Dedifferentiated amniotic fluid mesenchymal stem cell (primary cell): ENCODE measurements around the gene MC1R.
"Not testable (repeated sequence)": the region's sequence is repeated elsewhere in the genome, so short reads cannot be mapped to it uniquely, and the experiment has no call there.

Source experiments
- DNase-seq: peaks from one replicate; pipeline ENCODE4 v3.0.0-alpha.2; 2016; ENCODE audit errors: extremely low spot score

MC1R gene

DNA sequence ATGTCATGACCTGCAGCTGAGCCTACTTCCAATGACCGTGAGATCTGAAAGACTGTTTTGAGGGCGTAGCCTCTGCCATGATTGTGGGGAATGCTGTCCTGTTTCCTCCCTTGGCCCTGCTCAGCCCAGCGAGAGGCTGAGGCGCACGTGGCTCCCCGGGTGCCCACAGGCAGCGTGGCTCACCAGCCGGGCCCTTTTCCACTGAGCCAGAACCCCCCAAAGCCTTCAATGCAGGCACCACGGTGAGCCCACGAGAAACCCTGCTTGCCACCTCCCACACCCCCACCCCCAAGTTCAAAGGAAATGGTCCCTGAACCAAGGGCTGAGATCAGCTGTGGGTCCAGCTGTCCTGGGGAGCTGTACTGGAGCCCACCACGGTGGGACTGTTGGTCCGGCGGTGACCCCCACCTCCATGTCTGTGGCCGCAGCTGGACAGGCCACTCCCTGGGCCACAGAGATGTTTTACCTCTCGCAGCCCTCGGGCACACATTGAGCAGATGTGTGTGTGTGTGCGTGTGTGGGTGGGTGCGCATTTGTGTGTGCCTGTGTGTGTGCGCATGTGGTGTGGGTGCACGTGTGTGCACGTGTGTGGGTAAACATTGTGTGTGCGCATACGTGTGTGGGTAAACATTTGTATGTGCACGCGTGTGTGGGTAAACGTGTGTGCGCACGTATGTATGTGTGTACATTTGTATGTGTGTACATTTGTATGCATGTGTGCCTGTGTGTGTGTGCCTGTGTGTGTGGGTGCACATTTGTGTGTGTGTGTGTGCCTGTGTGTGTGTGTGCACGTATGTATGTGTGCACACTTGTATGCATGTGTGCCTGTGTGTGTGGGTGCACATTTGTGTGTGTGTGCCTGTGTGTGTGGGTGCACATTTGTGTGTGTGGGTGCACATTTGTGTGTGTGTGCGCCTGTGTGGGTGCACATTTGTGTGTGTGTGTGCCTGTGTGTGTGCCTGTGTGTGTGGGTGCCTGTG lies 5.0 kb upstream of the MC1R start:
- no peak for DNase-seq

DNA sequence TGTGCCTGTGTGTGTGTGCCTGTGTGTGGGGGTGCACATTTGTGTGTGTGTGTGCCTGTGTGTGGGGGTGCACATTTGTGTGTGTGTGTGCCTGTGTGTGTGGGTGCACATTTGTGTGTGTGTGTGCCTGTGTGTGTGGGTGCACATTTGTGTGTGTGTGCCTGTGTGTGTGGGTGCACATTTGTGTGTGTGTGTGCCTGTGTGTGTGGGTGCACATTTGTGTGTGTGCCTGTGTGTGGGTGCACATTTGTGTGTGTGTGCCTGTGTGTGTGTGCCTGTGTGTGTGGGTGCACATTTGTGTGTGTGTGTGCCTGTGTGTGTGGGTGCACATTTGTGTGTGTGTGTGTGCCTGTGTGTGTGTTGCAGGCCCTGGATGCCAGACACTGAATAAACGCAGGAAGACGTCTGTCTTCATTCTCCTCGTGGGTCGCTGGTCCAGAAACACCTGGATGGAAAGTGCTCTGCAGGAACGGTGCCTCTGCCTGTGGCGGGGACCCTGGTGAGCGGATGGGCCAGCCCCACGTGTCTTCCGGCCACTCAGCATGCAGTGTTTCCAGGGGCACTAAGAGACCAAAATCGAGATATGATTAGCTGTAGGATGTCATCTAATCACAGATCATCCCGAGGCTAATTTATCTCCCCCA lies 3.9 kb upstream of the MC1R start:
- DNase-seq, result not testable (repeated sequence)

DNA sequence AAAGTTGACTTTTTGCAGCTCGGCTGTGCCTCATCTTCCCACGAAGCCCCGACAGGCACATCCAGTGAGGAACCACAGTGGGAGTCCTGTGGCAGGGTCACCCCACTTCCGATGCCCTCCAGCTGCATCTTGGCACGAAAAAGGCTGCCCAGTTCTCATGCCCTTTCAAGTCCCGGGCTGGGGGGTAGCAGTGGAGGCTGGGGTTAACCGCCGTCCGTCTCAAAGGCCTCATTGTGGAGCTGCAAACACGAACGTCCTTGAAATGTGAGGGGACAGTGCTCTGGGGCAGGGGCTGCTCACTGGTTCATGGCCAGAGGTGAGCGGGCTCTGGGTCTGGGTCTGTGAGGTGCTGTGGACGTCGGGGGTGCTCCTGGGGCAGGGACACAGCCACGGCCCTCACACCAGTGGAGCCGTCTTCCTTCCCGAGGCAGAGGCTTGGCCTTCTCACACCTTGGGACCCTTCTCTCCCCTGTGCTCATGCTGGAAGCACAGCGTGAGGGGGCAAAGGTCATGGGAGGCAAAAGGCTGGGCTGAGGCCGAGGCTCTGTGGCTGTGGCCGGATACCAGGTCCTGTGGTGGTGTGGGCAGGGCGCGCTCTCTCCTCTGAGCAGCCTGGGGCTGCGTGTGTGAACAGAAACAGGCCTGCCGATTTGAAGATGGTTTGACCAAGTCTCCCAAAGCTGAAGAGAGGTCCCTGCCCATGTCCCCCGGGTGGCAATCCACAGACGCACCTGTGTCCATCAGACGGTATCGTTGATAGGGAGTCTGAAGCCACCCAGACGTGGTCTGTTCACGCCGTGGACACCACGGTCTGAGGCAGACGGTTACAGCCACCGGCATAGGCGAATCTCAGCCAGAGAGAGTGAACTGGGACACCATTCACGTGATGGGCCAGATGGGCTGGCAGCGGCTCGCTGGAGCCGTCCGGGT lies 3.1 kb upstream of the MC1R start:
- DNase-seq, result no peak

DNA sequence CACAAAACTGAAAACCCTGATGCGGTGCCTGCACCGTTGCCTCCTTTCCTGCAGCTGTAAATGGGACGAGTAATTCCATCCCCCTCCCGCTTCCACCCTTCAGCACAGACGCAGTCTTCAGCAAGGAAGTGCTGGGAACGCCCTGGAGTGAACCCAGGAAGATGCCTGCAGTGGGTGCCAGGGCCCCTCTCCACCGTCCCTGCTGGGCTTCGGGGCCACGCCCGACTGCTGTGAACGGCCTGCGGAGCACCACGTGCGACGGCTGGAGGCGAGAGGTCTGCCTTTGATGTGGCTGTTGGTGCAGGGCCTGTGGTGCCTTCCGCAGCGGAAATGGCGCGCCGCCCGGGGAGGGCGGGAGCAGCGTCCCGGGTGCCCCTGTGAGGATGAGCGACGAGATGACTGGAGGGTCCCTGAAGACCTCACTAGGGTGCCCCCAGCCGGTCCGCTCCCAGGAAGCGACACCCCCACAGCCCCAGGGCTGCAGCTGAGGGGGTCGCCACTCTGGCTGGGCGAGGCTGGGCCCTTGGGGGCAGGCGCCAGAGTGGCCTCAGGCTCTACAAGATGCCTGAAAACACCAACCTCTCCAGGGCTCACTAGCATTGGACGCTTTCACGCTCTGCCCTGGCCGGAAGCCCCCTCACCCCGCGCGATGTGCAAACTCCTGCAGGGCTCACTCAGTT lies 749 bp upstream of the MC1R start:
- DNase-seq, result peak; percentile 58

DNA sequence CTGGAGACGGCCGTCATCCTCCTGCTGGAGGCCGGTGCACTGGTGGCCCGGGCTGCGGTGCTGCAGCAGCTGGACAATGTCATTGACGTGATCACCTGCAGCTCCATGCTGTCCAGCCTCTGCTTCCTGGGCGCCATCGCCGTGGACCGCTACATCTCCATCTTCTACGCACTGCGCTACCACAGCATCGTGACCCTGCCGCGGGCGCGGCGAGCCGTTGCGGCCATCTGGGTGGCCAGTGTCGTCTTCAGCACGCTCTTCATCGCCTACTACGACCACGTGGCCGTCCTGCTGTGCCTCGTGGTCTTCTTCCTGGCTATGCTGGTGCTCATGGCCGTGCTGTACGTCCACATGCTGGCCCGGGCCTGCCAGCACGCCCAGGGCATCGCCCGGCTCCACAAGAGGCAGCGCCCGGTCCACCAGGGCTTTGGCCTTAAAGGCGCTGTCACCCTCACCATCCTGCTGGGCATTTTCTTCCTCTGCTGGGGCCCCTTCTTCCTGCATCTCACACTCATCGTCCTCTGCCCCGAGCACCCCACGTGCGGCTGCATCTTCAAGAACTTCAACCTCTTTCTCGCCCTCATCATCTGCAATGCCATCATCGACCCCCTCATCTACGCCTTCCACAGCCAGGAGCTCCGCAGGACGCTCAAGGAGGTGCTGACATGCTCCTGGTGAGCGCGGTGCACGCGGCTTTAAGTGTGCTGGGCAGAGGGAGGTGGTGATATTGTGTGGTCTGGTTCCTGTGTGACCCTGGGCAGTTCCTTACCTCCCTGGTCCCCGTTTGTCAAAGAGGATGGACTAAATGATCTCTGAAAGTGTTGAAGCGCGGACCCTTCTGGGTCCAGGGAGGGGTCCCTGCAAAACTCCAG lies 1.1 kb downstream of the MC1R start:
- no peak for DNase-seq

DNA sequence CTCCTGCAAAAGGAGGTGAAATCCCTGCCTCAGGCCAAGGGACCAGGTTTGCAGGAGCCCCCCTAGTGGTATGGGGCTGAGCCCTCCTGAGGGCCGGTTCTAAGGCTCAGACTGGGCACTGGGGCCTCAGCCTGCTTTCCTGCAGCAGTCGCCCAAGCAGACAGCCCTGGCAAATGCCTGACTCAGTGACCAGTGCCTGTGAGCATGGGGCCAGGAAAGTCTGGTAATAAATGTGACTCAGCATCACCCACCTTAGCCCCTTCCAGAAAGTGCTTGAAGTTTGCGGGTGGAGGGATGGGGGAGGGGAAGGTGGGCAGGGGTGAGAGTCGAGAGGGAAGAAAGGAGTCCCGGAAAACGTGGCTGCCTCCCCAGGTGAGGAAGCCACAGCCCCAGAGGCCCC lies 2.1 kb downstream of the MC1R start:
- no peak for DNase-seq

DNA sequence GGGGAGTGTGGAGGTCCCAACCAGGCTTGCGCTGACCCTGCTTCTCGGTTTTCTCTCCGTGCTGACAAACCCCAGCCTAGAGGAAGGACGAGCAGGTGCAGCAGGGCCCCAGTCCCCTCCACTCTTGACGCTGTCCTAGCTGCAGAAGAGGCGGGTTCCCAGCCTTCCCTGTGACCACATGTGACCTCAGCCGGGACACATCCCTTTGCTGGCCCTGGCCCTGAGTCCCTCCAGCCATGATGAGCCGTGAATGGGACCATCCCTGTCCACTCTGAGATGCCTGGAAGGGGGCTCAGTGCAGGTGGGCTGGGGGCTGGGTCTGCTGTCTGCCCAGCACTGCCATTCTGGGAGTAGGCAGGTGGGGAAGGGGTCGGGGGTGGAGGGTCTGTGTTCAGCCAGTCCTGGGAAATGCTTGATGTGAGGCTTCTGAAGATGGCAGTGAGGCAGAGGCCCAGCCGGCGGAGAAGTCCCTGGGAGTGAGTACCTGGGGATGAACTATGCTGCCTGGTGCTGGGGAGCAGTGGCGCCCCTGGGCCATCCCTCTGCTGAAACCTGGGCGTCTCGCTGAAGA lies 2.6 kb downstream of the MC1R start:
- DNase-seq, result no peak

DNA sequence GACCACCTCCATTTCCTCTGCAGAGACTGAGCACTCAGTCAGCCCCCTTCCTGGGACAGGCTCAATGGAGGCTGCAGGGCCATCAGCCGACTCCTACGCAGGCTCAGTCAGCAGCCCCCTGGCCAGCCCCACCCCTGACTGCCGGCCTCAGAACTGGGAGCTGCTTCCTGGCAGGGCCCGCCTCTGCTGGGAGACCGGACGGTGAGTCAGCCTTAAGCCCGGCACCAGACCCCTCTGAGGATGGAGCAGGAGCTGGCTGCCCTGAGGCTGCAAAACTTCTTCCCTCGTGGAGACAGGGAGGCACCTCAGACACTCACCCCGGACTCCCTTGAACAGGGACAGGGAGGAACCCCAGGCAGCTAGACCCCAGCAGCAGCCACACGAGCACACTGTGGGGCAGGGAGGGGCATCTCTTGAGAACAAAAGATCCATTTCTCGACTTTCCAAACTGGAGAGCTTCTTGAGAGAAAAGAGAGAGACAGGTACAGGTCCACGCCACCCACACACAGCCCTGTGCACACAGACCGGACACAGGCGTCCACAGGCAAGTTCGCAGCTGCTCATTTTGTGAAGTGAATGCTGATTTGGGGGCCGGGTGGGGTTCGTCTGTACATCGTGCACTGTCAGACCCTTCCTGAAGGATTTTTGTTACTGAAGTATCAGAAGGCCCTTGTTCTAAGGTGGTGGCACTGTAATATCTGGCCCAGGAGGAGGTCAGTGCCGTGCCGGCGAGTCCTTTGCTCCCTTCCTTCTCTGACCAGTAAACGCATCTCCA lies 3.2 kb downstream of the MC1R start:
- peak; percentile 89 for DNase-seq

DNA sequence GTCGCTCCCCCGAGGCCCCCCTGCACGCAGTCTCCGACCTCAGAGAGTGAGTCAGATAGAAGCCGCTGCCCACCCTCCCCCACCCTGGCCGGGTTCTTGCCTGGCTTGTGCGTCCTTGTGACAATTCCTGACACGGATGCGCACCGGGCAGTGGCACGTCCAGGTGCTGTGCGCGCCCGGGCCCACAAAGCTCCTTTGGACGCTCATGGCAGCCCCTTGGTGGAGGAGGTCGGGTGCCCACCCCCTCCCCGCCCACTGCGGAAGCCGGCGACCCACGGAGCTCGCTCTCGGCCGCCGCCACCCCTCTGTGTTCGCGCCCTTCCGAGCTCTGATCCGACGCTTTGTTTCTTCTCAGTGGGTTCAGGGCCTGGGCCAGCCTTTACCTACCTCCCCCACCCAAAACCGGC lies 3.8 kb downstream of the MC1R start:
- peak; percentile 84 for DNase-seq

DNA sequence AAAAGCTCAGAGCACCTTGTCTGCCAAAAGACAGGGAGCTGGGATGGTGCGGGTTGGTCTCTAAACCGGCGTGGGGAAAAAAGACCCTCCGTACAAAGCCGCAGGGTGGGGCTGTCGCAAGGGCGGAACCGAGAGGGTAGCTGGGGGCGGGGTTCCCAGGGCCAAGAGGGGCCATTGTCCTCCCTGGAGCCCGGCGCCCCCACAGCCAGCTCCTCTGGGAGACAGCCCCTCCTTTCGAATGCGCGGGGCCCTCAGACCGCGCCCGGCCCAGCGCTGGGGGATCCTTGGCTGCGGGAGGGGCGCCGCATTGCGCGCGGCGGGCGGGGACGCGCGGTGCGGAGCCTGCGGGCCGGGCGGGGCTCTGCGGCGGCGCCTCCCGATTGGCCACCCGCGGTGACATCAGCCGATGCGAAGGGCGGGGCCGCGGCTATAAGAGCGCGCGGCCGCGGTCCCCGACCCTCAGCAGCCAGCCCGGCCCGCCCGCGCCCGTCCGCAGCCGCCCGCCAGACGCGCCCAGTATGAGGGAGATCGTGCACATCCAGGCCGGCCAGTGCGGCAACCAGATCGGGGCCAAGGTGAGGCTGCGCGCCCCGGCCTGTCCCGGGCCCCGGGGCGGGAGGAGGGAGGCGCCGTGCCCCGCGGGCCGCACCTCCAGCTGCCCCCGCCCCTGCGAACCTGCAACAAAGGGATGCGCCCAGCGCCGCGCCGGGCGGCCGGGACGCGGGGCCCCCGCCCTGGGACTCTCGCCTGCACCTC lies 4.4 kb downstream of the MC1R start, which contains the start of gene TUBB3:
Gene TUBB3 (plus strand): TSS at position 459 of the 756 bp plus-strand sequence. CDS start 60 bp downstream, at position 519.
- peak; percentile 64 for DNase-seq

DNA sequence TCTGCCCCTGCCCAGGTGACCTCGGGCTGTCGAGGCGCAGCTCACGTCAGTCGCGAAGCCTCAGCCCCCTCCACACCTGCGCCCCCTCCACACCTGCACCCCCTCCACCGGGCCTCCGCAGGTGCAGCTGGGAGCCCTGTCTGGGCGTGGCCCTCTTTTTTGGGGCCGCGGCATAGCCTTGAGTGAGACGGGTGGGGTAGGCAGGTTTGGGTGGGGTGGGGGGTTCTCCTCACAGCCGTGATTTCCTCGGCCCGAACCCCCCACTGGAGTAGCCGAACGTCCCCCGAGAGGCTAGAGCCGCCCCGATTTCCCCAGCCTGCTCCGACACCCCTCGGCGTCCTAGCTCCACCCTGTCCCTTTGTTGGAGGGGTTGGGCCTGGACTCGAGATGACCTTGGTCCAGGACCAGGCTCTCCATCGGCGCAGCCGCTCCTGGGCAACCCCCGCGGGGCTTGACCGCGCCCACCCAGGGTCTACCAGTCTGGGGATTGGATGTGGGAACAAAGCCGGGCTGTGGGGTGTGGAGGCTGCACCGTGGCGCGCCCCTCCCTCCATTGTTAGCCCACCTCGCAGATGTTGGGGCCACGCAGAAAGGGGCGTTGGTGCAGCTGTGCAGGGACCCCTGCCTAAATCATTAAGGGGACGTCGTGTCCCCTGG lies 5.1 kb downstream of the MC1R start:
- DNase-seq, result no peak

DNA sequence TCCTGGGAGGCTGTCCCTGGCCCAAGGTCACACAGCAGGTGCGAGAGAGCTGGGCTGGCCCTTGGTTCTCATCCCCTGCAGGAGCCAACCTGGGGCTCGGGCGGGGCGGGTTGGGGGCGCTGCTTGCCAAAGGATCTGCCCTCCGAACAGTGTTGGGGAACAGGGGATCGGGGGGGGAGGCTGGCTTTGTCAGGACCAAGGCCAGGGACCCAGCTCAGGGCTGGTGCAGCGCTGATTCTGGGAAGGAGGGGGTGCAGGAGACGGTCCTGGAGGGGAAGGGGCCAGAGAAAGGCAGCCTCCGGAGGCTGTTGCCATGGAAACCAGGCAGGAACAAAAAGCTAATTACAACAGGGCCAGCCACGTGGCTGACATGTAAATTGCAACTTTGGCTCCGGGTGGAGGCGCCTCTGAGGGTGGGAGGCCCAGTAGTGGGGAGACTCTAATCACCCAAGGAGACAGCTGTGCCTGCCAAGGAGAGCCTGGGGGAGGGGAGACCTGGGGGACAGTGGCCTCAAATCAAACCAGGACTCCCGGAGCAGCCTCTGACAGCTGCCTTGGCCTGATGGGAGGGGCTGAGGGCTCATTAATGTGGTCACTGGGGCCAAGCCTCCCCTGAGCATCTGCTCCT lies 5.7 kb downstream of the MC1R start:
- no peak for DNase-seq

DNA sequence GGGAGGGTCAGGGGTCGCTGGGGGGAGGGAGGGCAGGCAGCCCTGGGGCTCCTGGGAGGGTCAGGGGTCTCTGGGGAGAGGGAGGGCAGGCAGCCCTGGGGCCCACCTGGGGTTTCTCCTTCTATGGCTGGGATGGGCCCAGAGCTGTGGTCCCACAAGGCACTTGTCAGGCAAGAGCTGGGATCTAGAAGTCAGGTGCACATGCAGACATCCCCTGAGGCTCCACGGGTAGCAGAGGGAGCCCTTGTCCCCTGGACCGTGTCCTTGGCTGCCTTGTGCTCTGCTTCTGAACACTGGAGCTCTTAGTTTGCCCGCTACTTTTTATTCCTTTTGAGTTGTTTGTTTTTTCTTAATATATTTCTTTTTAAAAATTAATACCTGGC lies 6.3 kb downstream of the MC1R start:
- no peak for DNase-seq

DNA sequence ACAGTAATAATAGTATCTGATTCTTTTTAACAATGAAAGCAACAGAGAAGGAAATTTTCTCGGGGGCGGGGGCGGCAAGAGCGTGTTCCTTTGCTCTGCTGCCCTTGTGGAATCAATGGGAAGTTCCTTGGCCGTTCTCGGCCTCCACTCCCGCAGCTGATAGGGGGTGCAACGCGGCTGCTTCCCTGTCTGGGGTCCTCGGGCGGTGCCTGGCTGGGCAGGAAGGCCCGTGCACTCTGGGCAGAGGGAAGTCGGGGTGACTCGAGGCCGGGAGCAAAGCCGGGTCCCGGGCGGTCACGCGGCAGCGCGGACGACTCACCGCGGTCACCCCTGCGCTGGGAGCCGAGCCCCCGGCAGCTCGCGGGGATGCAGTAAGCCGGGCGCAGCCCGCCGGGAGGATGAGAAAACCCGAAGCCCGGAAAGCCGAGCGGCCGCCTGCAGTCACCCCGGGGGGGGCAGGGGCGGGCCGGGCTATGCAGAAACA lies 7.0 kb downstream of the MC1R start:
- DNase-seq, result no peak

DNA sequence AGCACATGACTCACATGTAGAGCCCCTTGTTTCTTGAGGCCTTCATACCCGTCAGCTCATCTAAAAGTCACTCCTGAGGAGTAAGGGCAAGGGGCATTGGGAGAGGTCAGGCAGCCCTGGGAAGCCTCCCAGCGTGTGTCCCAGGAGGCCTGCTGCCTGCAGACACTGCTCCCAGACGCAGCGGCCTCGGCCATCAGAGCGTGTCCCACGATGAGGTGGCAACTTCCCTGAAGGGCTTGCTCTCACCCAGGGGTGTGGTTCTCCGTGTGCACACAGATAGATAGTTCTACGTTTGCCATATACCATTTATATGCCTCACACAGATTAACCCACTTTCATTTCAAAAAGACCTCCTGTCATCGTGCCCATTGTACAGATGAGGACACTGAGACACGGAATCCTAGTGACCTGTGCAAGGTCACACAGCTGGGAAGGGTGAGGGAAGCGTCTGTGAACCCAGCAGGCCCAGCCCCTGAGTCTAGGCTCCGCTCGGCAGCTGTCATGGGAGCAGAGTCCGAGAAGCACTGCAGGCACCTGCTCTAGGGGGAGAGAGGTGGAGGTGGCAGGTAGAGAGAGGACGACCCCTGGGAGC lies 12.7 kb downstream of the MC1R start:
- DNase-seq, result no peak

DNA sequence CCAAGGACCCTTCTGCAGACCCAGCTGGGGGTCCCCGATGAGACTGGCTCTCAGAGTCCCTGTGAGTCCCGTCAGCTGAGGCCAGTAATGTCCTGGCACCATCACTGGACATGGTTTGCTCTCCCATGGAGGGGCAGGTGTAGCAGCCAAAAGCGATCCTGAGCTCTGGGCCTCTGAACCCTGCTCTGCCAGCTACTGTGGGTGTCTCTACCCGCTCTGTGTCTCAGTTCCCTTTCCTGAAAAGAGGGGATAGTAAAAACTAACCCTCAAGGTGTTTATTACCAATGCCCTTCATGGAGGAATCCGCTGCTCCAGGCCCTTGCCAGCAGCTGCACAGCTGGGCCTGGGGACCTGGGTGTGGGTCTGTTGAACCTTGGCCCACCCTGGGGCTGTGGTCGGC lies 13.3 kb downstream of the MC1R start:
- no peak for DNase-seq

DNA sequence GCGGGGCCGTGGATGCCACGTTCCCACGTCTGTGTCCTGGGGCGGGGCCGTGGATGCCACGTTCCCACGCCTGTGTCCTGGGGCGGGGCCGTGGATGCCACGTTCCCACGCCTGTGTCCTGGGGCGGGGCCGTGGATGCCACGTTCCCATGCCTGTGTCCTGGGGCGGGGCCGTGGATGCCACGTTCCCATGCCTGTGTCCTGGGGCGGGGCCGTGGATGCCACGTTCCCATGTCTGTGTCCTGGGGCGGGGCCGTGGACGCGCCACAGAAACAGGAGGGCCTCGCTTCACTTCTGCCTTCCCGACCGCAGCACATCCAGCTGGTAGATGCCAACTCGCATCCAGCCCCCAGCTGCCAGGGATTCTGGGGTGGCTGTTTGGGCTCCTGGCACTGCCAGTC lies 15.4 kb downstream of the MC1R start:
- not testable (repeated sequence) for DNase-seq
